SK-N-SH treated with all-trans-retinoic acid at 6 μM for 48 hours (cell line): ENCODE data around the gene BDNF.

ENCODE experiments used
- ATAC-seq: fragments of 200-7000 bp; cut with Tn5 transposase; 3 replicates; pipeline ENCODE4 v1.9.1; 2020; ENCODE audit warnings: mild to moderate bottlenecking, moderate library complexity
- ARNTL ChIP-seq: fragments of 450-650 bp; formaldehyde crosslinking; IDR thresholded peaks from 2 replicates; pipeline ENCODE4 v1.5.0; 2020; ENCODE audit warnings: low read depth, mild to moderate bottlenecking, moderate library complexity, borderline replicate concordance
- CSDC2 ChIP-seq: fragments of 250-450 bp; sonication (Bioruptor Pico); IDR thresholded peaks from 2 replicates; pipeline ENCODE4 v1.5.0; 2020; ENCODE audit warnings: mild to moderate bottlenecking, moderate library complexity
- CSRNP3 ChIP-seq: fragments of 250-450 bp; sonication (Bioruptor Pico); IDR thresholded peaks from 2 replicates; pipeline ENCODE4 v1.5.1; 2021; ENCODE audit warnings: mild to moderate bottlenecking, moderate library complexity
- ESRRG ChIP-seq: fragments of 250-450 bp; sonication (Bioruptor Pico); IDR thresholded peaks from 2 replicates; pipeline ENCODE4 v1.6.1; 2021; ENCODE audit warnings: mild to moderate bottlenecking
- GLIS3 ChIP-seq: fragments of 250-450 bp; sonication (Bioruptor Pico); IDR thresholded peaks from 2 replicates; pipeline ENCODE4 v1.5.0; 2020; ENCODE audit warnings: mild to moderate bottlenecking, moderate library complexity
- ISL1 ChIP-seq: fragments of 250-450 bp; sonication (Bioruptor Pico); IDR thresholded peaks from 2 replicates; pipeline ENCODE4 v2.1.2; 2022; ENCODE audit warnings: mild to moderate bottlenecking, moderate library complexity
- OSR1 ChIP-seq: fragments of 250-450 bp; sonication (Bioruptor Pico); IDR thresholded peaks from 2 replicates; pipeline ENCODE4 v1.8.0; 2022; ENCODE audit warnings: moderate library complexity, mild to moderate bottlenecking, inconsistent platforms
- PATZ1 ChIP-seq: fragments of 250-450 bp; sonication (Bioruptor Pico); IDR thresholded peaks from 2 replicates; pipeline ENCODE4 v1.8.0; 2020; ENCODE audit warnings: mild to moderate bottlenecking, moderate library complexity, borderline replicate concordance
- SNAI2 ChIP-seq: fragments of 250-450 bp; sonication (Bioruptor Pico); IDR thresholded peaks from 2 replicates; pipeline ENCODE4 v1.5.0; 2020; ENCODE audit warnings: mild to moderate bottlenecking, moderate library complexity
- TCF4 ChIP-seq: fragments of 250-450 bp; sonication (Bioruptor Pico); IDR thresholded peaks from 2 replicates; pipeline ENCODE4 v1.8.0; 2021; ENCODE audit warnings: mild to moderate bottlenecking, moderate library complexity, borderline replicate concordance
- TOX ChIP-seq: fragments of 250-450 bp; sonication (Bioruptor Pico); IDR thresholded peaks from 2 replicates; pipeline ENCODE4 v1.8.0; 2021; ENCODE audit warnings: mild to moderate bottlenecking, moderate library complexity, borderline replicate concordance
- TSHZ2 ChIP-seq: fragments of 250-450 bp; sonication (Bioruptor Pico); IDR thresholded peaks from 2 replicates; pipeline ENCODE4 v1.5.0; 2020; ENCODE audit warnings: mild to moderate bottlenecking, moderate library complexity
- ZC3H10 ChIP-seq: fragments of 250-450 bp; sonication (Bioruptor Pico); IDR thresholded peaks from 2 replicates; pipeline ENCODE4 v1.5.1; 2021; ENCODE audit warnings: mild to moderate bottlenecking, moderate library complexity
- ZFP3 ChIP-seq: fragments of 250-450 bp; sonication (Bioruptor Pico); IDR thresholded peaks from 2 replicates; pipeline ENCODE4 v1.5.0; 2020; ENCODE audit warnings: mild to moderate bottlenecking, moderate library complexity
- ZFP30 ChIP-seq: fragments of 450-650 bp; formaldehyde crosslinking; IDR thresholded peaks from 2 replicates; pipeline ENCODE4 v1.5.0; 2022; ENCODE audit warnings: mild to moderate bottlenecking, moderate library complexity

BDNF gene

GRCh38 chr11:27721264-27722116 is 21.2 kb upstream of the BDNF start:
- no peak for ATAC-seq
- TF ChIP-seq SNAI2 (no peak), TOX (no peak)

GRCh38 chr11:27720277-27720830 is 20.1 kb upstream of the BDNF start:
- TF ChIP-seq ZC3H10 (CRISPR knock-in tag) (peak; percentile 62; the same call in 1 of the 2 replicates), TSHZ2 (CRISPR knock-in tag) (no peak), OSR1 (CRISPR knock-in tag) (peak; percentile 70; the same call in 1 of the 2 replicates), ISL1 (CRISPR knock-in tag) (peak; percentile 24; the same call in 1 of the 2 replicates), PATZ1 (no peak), TOX (no peak), TCF4 (CRISPR knock-in tag) (no peak), CSDC2 (CRISPR knock-in tag) (peak; percentile 74; the same call in 1 of the 2 replicates), GLIS3 (CRISPR knock-in tag) (no peak)
- no peak; the same call in 2 of the 3 replicates for ATAC-seq

- TF ChIP-seq ZC3H10 (CRISPR knock-in tag) = no peak
- TF ChIP-seq ZFP30 = no peak
- no peak for TF ChIP-seq ARNTL (CRISPR knock-in tag)
- no peak for TF ChIP-seq ZFP3 (CRISPR knock-in tag)
- no peak for TF ChIP-seq PATZ1
- no peak for TF ChIP-seq TOX
- no peak for TF ChIP-seq SNAI2
- TF ChIP-seq CSRNP3 = no peak
- no peak for ATAC-seq
Observed at GRCh38 chr11:27719546-27719925, 19.3 kb upstream of the BDNF start.

GRCh38 chr11:27718863-27719545 is 18.7 kb upstream of the BDNF start:
- peak; percentile 77 for ATAC-seq
- TF ChIP-seq ESRRG (CRISPR knock-in tag) = no peak
- TF ChIP-seq CSRNP3 = no peak
- TF ChIP-seq CSDC2 (CRISPR knock-in tag) = no peak
- TF ChIP-seq TCF4 (CRISPR knock-in tag) = no peak
